Gastrocnemius medialis (tissue), 4 donors: ENCODE results near the gene MRFAP1.

Experiments used
- POLR2A ChIP-seq, 2 donors: fragments of 450-650 bp; IDR thresholded peaks; one replicate each; pipeline ENCODE4 v1.6.1; 2017; ENCODE audit warnings: antibody characterized with exemption in 2 of 2, mild to moderate bottlenecking in 2 of 2, moderate library complexity in 2 of 2
- TF ChIP-seq, protein P1 (sequence below), 5 experiments: fragments of 450-650 bp in 3 of 5; fragments of 200-600 bp in 2 of 5; sonication (generic) in 2 of 5; IDR thresholded peaks in 4 of 5; conservative IDR thresholded peaks in 1 of 5; 1 replicate in 4 of 5; 2 replicates in 1 of 5; pipeline ENCODE4 v1.5.1; 2016 to 2019; ENCODE audit warnings: antibody characterized with exemption in 5 of 5, mild to moderate bottlenecking in 3 of 5, moderate library complexity in 3 of 5

DNA sequence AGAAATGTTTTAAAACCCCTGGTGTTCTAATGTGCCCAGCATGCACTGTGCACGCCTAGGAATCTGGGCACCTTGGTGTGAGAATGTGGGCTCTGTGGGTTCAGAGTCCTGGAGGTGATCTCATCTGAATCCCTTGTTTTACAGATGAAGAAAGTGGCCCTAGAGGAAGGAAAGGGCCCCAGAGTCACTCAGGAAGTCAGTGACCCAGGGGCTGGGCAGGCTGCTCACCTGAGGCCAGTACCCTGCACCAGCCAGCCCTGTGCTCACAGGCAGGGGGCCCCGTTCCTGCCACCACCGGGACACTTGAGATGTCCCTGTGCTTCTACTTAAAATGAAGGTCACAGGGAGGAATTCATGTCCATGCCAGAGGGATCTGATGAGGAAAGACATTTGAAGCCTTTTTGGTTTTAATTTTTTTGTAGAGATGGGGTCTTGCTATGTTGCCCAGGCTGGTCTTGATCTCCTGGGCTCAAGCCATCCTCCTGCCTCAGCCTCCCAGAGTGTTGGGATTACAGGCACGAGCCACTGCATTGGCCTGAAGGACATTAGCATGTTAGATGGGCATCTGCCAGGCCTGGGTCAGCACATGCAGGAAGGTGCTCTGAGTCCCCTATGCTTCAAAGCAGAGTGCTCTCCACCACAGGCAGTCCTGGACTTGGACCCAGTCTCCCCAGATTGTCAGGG is 45.8 kb downstream of the MRFAP1 start:
- no peak for TF ChIP-seq POLR2A (IDR thresholded peaks at IDR 0.05)
- TF ChIP-seq, protein P1, sequence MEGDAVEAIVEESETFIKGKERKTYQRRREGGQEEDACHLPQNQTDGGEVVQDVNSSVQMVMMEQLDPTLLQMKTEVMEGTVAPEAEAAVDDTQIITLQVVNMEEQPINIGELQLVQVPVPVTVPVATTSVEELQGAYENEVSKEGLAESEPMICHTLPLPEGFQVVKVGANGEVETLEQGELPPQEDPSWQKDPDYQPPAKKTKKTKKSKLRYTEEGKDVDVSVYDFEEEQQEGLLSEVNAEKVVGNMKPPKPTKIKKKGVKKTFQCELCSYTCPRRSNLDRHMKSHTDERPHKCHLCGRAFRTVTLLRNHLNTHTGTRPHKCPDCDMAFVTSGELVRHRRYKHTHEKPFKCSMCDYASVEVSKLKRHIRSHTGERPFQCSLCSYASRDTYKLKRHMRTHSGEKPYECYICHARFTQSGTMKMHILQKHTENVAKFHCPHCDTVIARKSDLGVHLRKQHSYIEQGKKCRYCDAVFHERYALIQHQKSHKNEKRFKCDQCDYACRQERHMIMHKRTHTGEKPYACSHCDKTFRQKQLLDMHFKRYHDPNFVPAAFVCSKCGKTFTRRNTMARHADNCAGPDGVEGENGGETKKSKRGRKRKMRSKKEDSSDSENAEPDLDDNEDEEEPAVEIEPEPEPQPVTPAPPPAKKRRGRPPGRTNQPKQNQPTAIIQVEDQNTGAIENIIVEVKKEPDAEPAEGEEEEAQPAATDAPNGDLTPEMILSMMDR (IDR thresholded peaks at IDR 0.05 in 4 of 5, conservative IDR thresholded peaks at IDR 0.05 in 1 of 5) = no peak
